H1 (cell line): ENCODE measurements around the gene AGPAT2. TPM values are rescaled to one million over a fixed set of nuclear protein-coding genes. Genes with fewer than 3 reads are reported as not detected.

ENCODE experiments used
- CTCF ChIA-PET: fragments of 300-600 bp; sonication (Branson Sonifier 250); formaldehyde crosslinking; loops from one replicate; lab custom pipeline; 2021; ENCODE audit not compliant: partially characterized antibody; lab: Charles Lee
- POLR2A ChIA-PET: fragments of 300-600 bp; sonication (Branson Sonifier 250); formaldehyde crosslinking; loops from one replicate; lab custom pipeline; 2021; ENCODE audit warnings: inconsistent platforms; ENCODE audit not compliant: partially characterized antibody; lab: Charles Lee
- DNase-seq, 2 experiments: peaks; one replicate each; pipeline versions ENCODE4 v3.0.0 to v3.0.0-alpha.2; 2010 to 2022; ENCODE audit warnings: low spot score in 2 of 2, low read depth in 1 of 2, mixed read lengths in 1 of 2
- FAIRE-seq: peaks from 2 replicates; lab custom pipeline; 2011; peaks lifted over from hg19 to GRCh38; lab: Jason Lieb, UNC
- H2AFZ ChIP-seq: 2 replicates; pipeline ENCODE4 v1.8.1; 2012; ENCODE audit warnings: low read length, inconsistent platforms
- H2AK5ac ChIP-seq: 2 replicates; pipeline ENCODE4 v1.6.1; 2013; ENCODE audit warnings: low read depth, low read length
- H2BK120ac ChIP-seq: replicated peaks from 2 replicates; pipeline ENCODE3; 2013; ENCODE audit warnings: low read depth, low read length, inconsistent platforms
- H2BK12ac ChIP-seq: 2 replicates; pipeline ENCODE4 v1.6.1; 2013; ENCODE audit warnings: low read depth, low read length
- H2BK15ac ChIP-seq: 2 replicates; pipeline ENCODE4 v1.6.1; 2013; ENCODE audit warnings: low read length
- H2BK20ac ChIP-seq: 2 replicates; pipeline ENCODE4 v1.6.1; 2013; ENCODE audit warnings: low read length
- H2BK5ac ChIP-seq: 2 replicates; pipeline ENCODE4 v1.6.1; 2013; ENCODE audit warnings: low read depth, low read length
- H3K14ac ChIP-seq: 2 replicates; pipeline ENCODE4 v1.6.1; 2013; ENCODE audit warnings: inconsistent platforms; ENCODE audit not compliant: insufficient read length
- H3K18ac ChIP-seq: 2 replicates; pipeline ENCODE4 v1.6.1; 2013; ENCODE audit warnings: low read length; ENCODE audit errors: extremely low read depth
- H3K23ac ChIP-seq: 2 replicates; pipeline ENCODE4 v1.6.1; 2013; ENCODE audit warnings: inconsistent platforms; ENCODE audit not compliant: insufficient read length
- H3K23me2 ChIP-seq: 2 replicates; pipeline ENCODE4 v1.6.1; 2013; ENCODE audit warnings: low read depth, low read length
- H3K27ac ChIP-seq: 2 replicates; pipeline ENCODE4 v1.6.1; 2011; ENCODE audit warnings: low read depth, low read length, inconsistent platforms
- H3K27me3 ChIP-seq, 4 experiments: replicated peaks in 1 of 4; 1 replicate in 1 of 4; 2 replicates in 3 of 4; pipeline versions ENCODE4 v1.6.1 to v1.8.1; 2011 to 2013; ENCODE audit warnings: low read length in 3 of 4, mild to moderate bottlenecking in 3 of 4, inconsistent platforms in 2 of 4, mixed read lengths in 2 of 4, moderate library complexity in 1 of 4; ENCODE audit not compliant: control insufficient read depth in 3 of 4, insufficient read depth in 3 of 4; ENCODE audit errors: extremely low read depth in 1 of 4
- H3K36me3 ChIP-seq, 4 experiments: 2 replicates each; pipeline versions ENCODE4 v1.6.1 to v1.8.1; 2011 to 2013; ENCODE audit warnings: mild to moderate bottlenecking in 4 of 4, low read length in 3 of 4, moderate library complexity in 2 of 4, control low read depth in 1 of 4, inconsistent platforms in 1 of 4; ENCODE audit not compliant: insufficient read depth in 4 of 4, control insufficient read depth in 2 of 4
- H3K4ac ChIP-seq: replicated peaks from 2 replicates; pipeline ENCODE3; 2013; ENCODE audit warnings: low read length, low read depth, mixed read lengths, inconsistent platforms; ENCODE audit not compliant: insufficient read length
- H3K4me1 ChIP-seq, 4 experiments: replicated peaks in 1 of 4; 1 replicate in 1 of 4; 2 replicates in 3 of 4; pipeline versions ENCODE4 v1.6.1 to v1.8.1; 2011 to 2013; ENCODE audit warnings: low read length in 3 of 4, inconsistent platforms in 2 of 4, mixed read lengths in 1 of 4; ENCODE audit not compliant: insufficient read depth in 4 of 4, control insufficient read depth in 3 of 4
- H3K4me2 ChIP-seq, 2 experiments: 2 replicates each; pipeline versions ENCODE4 v1.6.1 to v1.8.1; 2011 to 2013; ENCODE audit warnings: low read depth in 2 of 2, low read length in 2 of 2, control low read depth in 1 of 2, inconsistent platforms in 1 of 2, mild to moderate bottlenecking in 1 of 2; ENCODE audit not compliant: insufficient read depth in 1 of 2
- H3K4me3 ChIP-seq, 4 experiments: fragments of 200-600, 300-600 bp in 1 of 4; sonication (generic), shearing (Covaris generic), sonication (Bioruptor Twin) in 1 of 4; 2 replicates each; pipeline versions ENCODE4 v1.5.1 to v1.8.1; 2011 to 2016; ENCODE audit warnings: low read length in 4 of 4, low read depth in 3 of 4, control low read depth in 2 of 4, inconsistent platforms in 2 of 4, mild to moderate bottlenecking in 2 of 4, mixed read lengths in 1 of 4, moderate library complexity in 1 of 4; ENCODE audit not compliant: insufficient read depth in 2 of 4; ENCODE audit errors: extremely low read depth in 1 of 4
- H3K56ac ChIP-seq: replicated peaks from 2 replicates; pipeline ENCODE3; 2013; ENCODE audit warnings: low read depth, mild to moderate bottlenecking, mixed read lengths, low read length, inconsistent platforms; ENCODE audit not compliant: insufficient read length
- H3K79me1 ChIP-seq: 2 replicates; pipeline ENCODE4 v1.6.1; 2013; ENCODE audit warnings: low read depth, low read length, control low read depth
- H3K79me2 ChIP-seq, 2 experiments: 2 replicates each; pipeline versions ENCODE4 v1.6.1 to v1.8.1; 2012 to 2013; ENCODE audit warnings: low read length in 2 of 2, mild to moderate bottlenecking in 2 of 2, inconsistent platforms in 1 of 2; ENCODE audit not compliant: insufficient read depth in 2 of 2, control insufficient read depth in 1 of 2
- H3K9ac ChIP-seq, 4 experiments: replicated peaks in 1 of 4; 1 replicate in 1 of 4; 2 replicates in 3 of 4; pipeline versions ENCODE4 v1.6.1 to v1.8.1; 2011 to 2013; ENCODE audit warnings: low read depth in 3 of 4, low read length in 3 of 4, control low read depth in 2 of 4, mild to moderate bottlenecking in 2 of 4, moderate library complexity in 2 of 4, inconsistent platforms in 1 of 4; ENCODE audit errors: extremely low read depth in 1 of 4
- H3K9me3 ChIP-seq, 2 experiments: 2 replicates each; pipeline versions ENCODE4 v1.6.1 to v1.8.1; 2012 to 2013; ENCODE audit warnings: mild to moderate bottlenecking in 2 of 2, moderate library complexity in 2 of 2, control low read depth in 1 of 2, inconsistent platforms in 1 of 2, low read depth in 1 of 2, low read length in 1 of 2, mixed read lengths in 1 of 2; ENCODE audit not compliant: insufficient read depth in 2 of 2
- H4K20me1 ChIP-seq, 2 experiments: replicated peaks in 1 of 2; 2 replicates each; pipeline versions ENCODE3 to v1.8.1; 2011 to 2013; ENCODE audit warnings: inconsistent platforms in 2 of 2, low read length in 2 of 2, mild to moderate bottlenecking in 1 of 2; ENCODE audit not compliant: insufficient read depth in 2 of 2, control insufficient read depth in 1 of 2
- H4K5ac ChIP-seq: 2 replicates; pipeline ENCODE4 v1.6.1; 2013; ENCODE audit warnings: low read length, low read depth, mixed read lengths, inconsistent platforms; ENCODE audit not compliant: insufficient read length
- H4K8ac ChIP-seq: 2 replicates; pipeline ENCODE4 v1.8.0; 2013; ENCODE audit warnings: mild to moderate bottlenecking, moderate library complexity, low read length, inconsistent platforms; ENCODE audit not compliant: insufficient read depth; ENCODE audit errors: extremely low read depth
- H4K91ac ChIP-seq: replicated peaks from 2 replicates; pipeline ENCODE3; 2013; ENCODE audit warnings: low read length, mixed read lengths, inconsistent platforms; ENCODE audit not compliant: insufficient read length
- CHD1 ChIP-seq: IDR thresholded peaks from 2 replicates; pipeline ENCODE4 v1.6.1; 2012; ENCODE audit warnings: low read depth, low read length, improper control_type of control experiment
- EP300 ChIP-seq, 2 experiments: IDR thresholded peaks; 1 replicate in 1 of 2; 2 replicates in 1 of 2; pipeline ENCODE4 v1.6.1; 2011 to 2012; ENCODE audit warnings: low read depth in 2 of 2, low read length in 2 of 2, mild to moderate bottlenecking in 2 of 2, borderline replicate concordance in 1 of 2, inconsistent platforms in 1 of 2, moderate library complexity in 1 of 2
- POLR2A ChIP-seq, 2 experiments: IDR thresholded peaks; 1 replicate in 1 of 2; 2 replicates in 1 of 2; pipeline ENCODE4 v1.6.1; 2011; ENCODE audit warnings: low read depth in 2 of 2, low read length in 2 of 2, mild to moderate bottlenecking in 2 of 2; ENCODE audit errors: control extremely low read depth in 1 of 2
- RBBP5 ChIP-seq: IDR thresholded peaks from 2 replicates; pipeline ENCODE4 v1.7.1; 2012; ENCODE audit warnings: low read depth, mild to moderate bottlenecking, inconsistent platforms, low read length, moderate library complexity, borderline replicate concordance
- SIN3A ChIP-seq, 2 experiments: IDR thresholded peaks in 1 of 2; conservative IDR thresholded peaks in 1 of 2; 2 replicates each; pipeline ENCODE4 v1.6.1; 2011 to 2012; ENCODE audit warnings: low read length in 2 of 2, improper control_type of control experiment in 1 of 2, low read depth in 1 of 2, mild to moderate bottlenecking in 1 of 2
- SP1 ChIP-seq: IDR thresholded peaks from 2 replicates; pipeline ENCODE4 v1.6.1; 2011; ENCODE audit warnings: low read depth, low read length
- WGBS, 2 experiments: shearing (Covaris generic) in 1 of 2; methylation state at CpG; one replicate each; pipeline versions ENCODE4 v1.1.6 to v1.1.7; 2013 to 2015; ENCODE audit warnings: low lambda C conversion rate in 2 of 2, mixed read lengths in 2 of 2, inconsistent platforms in 1 of 2, low coverage in 1 of 2, missing lambda C conversion rate in 1 of 2; ENCODE audit not compliant: insufficient replicate concordance in 2 of 2, insufficient coverage in 1 of 2, insufficient read length in 1 of 2; ENCODE audit errors: extremely low coverage in 1 of 2, missing lambda C conversion rate in 1 of 2; 5-methylcytosine and 5-hydroxymethylcytosine counted together
- polyA plus RNA-seq, 7 experiments: library from polyadenylated mRNA; depleted of rRNA in 3 of 7; stranded (reverse) in 5 of 7; unstranded in 2 of 7; fragments of >200 nt in 5 of 7; fragments of 200-250 nt in 2 of 7; gene quantifications; 1 replicate in 5 of 7; 2 replicates in 1 of 7; 4 replicates in 1 of 7; pipeline versions ENCODE4 v1.2.1 to v1.2.3, GENCODE V29; 2011 to 2013; ENCODE audit warnings: missing spikeins in 2 of 7, mixed read lengths in 2 of 7
- total RNA-seq: library from RNA; stranded (reverse); fragmentation: NEBNext Ultra II Directional; extraction: Animal tissue kit (Norgen Biotek cat#: 25700); gene quantifications from 2 replicates; pipeline ENCODE4 v1.2.1, GENCODE V29; 2021
- TF ChIP-seq, protein P1 (sequence below): IDR thresholded peaks from 2 replicates; pipeline ENCODE4 v1.6.1; 2012; ENCODE audit warnings: inconsistent platforms

Gene AGPAT2
- total and polyA plus RNA-seq, 2 of the 8 experiments (the other 6 are each of a cell fraction or from before 2014, with no cell fraction given), result 31.6 to 37.6 TPM

DNA sequence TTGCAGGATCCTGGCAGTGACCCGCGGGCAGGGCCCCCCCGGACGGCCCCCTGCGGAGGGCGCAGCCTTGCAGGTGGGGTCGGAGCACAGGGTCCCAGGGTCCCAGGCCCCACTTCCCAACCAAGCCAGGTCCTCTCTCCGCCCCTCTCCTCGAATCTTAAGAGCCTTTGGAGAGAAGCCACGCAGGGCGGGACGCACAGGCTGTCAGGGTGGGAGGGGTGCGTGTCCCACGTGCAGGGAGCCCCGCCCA lies 43.0 kb downstream of the AGPAT2 start:
- Histone ChIP-seq H2AK5ac (no peak overlapping the region), H3K4me3 (peak overlapping the region in 3 of 4 experiments; percentile 3 to 45 (median 10); a peak in 3 of 8 replicates), H3K18ac (no peak overlapping the region; the same call in none of the 2 replicates), H2BK12ac (no peak overlapping the region), H3K27me3 (peaks cover 0 to 6% (median 0%) of the 10 kb centered on the region in 4 experiments; a peak in 1 of 7 replicates), H2AFZ (no peak overlapping the region), H4K20me1 (no peaks in the 10 kb centered on the region), H3K23ac (no peak overlapping the region), H3K4ac (no peak overlapping the region), H2BK15ac (peak overlapping the region; percentile 46; the same call in 1 of the 2 replicates), H3K79me1 (no peaks in the 10 kb centered on the region), H2BK20ac (no peak overlapping the region), H3K9ac (no peak overlapping the region), H3K27ac (no peak overlapping the region), H4K5ac (no peak overlapping the region), H3K9me3 (no peaks in the 10 kb centered on the region), H3K56ac (no peak overlapping the region), H4K91ac (peak overlapping the region; percentile 39), H3K23me2 (no peaks in the 10 kb centered on the region), H3K4me2 (peak overlapping the region in 1 of 2 experiments; percentile 66; a peak in 3 of 4 replicates), H2BK120ac (no peak overlapping the region), H3K4me1 (peaks cover 0 to 10% (median 3%) of the 10 kb centered on the region in 4 experiments; a peak in 4 of 7 replicates), H3K14ac (no peak overlapping the region), H2BK5ac (no peak overlapping the region), H3K36me3 (no peaks in the 10 kb centered on the region), H3K79me2 (no peaks in the 10 kb centered on the region), H4K8ac (no peak overlapping the region; the same call in 1 of the 2 replicates)
- ChIA-PET POLR2A (interaction anchor here (0.8 kb wide), 1 partner anchor 84 kb away, joined by 3 read pairs; no protein-coding TSS in a partner anchor), CTCF (interaction anchor here (0.6 to 16.1 kb wide), 29 partner anchors 9 to 206 kb away, joined by 3 to 237 read pairs (median 5); partner anchors contain the start of gene EGFL7)
- no peak for TF ChIP-seq POLR2A (IDR thresholded peaks at IDR 0.05; ENCODE audit: control extremely low read depth in 1 of 2, low read depth in 2 of 2, low read length in 2 of 2)
- TF ChIP-seq EP300 (IDR thresholded peaks at IDR 0.05; ENCODE audit: borderline replicate concordance in 1 of 2, low read depth in 2 of 2, low read length in 2 of 2), result no peak
- no peak for TF ChIP-seq CHD1
- TF ChIP-seq RBBP5, result no peak
- no peak for TF ChIP-seq SP1
- 0 out of 4 replicates have a peak, but pooled peaks of 1 of the 2 experiments have one; percentile 43 for TF ChIP-seq SIN3A (conservative IDR thresholded peaks at IDR 0.05 in 1 of 2, IDR thresholded peaks at IDR 0.05 in 1 of 2; ENCODE audit: low read depth in 1 of 2, low read length in 2 of 2)
- TF ChIP-seq, protein P1, sequence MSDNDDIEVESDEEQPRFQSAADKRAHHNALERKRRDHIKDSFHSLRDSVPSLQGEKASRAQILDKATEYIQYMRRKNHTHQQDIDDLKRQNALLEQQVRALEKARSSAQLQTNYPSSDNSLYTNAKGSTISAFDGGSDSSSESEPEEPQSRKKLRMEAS, result peak; percentile 76
- 32% methylated on average over 7 of the region's 15 CpGs; no CpG with 5 or more reads in 1 of the 2 experiments for WGBS, 2 experiments
- DNase-seq, result no peak
- FAIRE-seq, result no peak
